NCI-H82 treated with DMSO at 0.1 percent for 48 hours (cell line): ENCODE measurements around the gene MUC6.
"Not testable (repeated sequence)": the region's sequence is repeated elsewhere in the genome, so short reads cannot be mapped to it uniquely, and the experiment has no call there.

Experiments used
- DNase-seq: peaks from one replicate; lab custom pipeline; 2025; ENCODE audit not compliant: unreplicated experiment; lab: John Stamatoyannopoulos, UW

MUC6 gene

DNA sequence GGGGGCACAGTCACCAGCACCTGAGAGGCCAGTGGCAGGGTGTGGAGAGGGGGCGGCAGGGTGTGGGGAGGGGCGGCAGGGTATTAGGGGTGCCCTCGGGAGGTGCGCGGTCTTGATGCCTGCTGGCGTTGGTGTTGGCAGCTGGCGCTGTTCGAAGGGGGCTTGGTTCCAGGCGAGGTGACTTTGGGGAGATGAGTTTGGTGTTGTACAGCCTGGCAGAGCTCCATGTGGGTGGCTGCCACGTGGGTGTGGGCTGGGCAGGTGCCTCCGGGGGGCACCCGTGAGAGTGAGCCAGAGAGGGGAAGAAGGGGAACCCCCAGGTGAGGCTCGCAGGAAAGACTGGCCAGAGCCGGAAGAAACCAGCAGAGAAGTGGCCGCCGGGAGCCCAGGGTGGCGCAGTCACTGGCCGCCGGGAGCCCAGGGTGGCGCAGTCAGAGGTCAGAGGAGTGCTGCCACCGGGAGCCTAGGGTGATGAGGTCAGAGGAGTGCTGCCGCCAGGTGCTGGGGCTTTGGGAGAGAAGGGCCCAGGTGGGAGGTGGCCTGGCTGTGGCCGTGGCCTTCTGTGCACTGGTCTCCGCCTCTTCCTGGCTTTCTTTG, 44.7 kb downstream of the MUC6 start:
- DNase-seq = no peak

DNA sequence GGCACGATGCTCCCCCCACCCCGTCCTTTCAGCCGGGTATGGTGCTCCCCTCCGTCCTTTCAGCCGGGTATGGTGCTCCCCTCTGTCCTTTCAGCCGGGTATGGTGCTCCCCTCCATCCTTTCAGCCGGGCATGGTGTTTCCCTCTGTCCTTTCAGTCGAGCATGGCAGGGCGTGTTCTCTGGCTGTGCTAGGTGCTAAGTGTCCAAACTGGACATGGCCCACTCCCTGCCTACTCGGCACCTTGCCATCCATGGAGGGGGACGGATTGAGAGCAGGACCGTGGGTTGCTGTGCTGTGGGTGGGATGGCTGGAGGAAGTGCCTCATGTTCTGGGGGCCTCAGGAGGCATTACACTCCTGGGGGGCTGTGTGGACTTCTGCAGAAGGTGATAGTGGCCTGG, 45.5 kb downstream of the MUC6 start:
- no peak for DNase-seq

DNA sequence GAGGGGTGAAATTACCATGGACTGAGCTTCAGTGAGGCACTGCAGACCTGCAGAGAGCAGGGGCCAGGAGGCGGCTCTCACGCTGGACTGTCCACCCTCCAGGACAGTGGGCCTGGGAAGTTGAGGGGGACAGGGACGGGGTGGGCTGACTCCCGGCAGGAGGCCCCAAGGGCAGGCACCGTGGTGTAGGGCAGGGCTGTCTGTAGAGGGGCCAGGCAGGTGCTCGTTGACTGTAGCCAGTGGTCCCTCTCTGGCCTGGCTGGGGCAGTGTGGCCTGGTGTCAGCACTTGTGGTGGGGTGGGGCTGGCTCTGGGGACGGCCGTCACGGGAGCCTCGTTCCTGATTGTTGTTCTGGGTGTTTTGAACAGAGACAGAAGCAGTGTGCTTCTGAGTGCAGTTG, 46.4 kb downstream of the MUC6 start:
- DNase-seq = no peak

DNA sequence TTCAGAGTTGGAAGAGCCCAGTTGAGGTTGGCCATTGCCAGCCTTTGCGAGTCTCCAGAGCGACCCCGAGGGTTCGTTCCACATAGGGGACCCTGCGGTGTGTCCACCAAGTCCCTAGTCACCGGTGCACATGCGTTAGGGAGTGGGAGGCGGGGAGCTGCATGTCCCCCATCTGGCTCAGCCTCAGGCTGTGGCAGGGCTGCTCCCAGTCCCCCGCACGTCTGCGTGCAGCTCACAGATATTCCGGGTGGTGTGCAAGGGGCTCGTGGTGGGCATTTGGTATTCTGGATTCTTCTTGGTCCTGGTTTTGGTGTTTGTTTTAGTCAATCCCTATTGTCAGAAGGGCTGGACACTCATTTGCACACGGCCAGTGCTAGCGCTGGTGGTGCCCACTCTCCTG, 48.8 kb downstream of the MUC6 start:
- no peak for DNase-seq

DNA sequence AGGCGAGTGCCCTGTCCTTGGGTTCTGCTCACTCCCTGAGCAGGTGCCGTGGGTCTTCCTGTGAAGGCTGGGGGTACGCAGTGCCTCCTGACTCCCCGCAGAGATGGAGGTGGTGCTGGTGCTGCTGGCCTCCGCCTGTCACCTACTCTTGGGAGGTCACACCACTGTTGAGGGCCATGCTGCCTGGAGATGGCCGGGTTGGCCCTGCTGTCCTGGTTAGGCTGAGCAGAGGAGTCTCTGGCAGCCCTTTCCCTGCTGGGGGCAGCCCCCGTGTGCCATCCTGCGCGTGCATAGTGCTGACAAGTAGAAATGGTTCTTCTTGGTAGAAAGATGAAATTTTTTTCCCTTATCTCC, 49.6 kb downstream of the MUC6 start:
- DNase-seq = no peak

DNA sequence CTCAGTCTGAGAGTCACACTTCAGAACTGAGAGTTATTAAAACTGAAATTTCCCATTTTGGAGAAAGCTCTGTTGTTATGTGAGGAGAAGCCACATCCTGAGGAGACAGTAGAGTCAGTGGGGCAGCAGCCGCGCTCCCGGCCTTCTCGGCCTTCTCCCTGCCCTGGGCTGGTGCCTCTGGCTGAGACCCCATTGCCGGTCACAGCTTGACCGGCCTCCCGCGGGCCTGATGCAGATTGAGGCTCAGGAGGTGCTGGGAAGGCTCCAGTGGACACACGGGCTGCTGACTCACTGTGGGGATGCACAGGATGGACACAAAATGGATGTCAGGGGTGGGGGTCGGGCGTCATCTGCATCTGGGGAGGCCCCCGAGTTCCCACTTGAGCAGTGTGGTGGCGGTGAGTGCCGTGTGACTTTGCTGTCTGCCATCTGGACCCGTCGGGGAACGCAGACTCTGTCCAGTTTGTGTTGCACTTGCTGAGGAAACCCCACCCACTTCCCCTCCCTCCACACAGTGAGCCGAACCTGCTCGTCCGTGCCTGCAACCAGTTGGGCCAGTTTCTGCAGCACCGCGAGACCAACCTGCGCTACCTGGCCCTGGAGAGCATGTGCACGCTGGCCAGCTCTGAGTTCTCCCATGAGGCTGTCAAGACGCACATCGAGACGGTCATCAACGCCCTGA, 50.1 kb downstream of the MUC6 start:
- DNase-seq = no peak

DNA sequence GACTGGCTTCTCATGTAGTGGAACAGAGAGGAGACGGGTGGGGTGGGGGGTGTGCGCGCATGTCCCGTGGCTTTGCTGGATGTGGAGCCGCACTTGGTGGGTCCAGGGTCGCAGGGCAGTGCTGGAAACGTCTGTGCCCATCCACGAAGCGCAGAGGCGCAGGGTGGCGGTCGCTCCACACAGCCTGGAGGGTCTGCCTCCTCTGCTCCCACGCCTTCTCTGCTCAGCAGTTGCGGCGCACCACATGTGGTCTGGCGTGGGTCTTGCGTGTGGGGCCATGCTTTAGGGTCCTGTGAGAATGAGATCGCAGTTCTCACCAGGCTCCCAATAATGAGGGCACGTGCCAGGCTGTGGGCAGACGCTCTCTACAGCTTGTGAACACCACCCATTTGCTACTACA, 50.7 kb downstream of the MUC6 start:
- DNase-seq = no peak

DNA sequence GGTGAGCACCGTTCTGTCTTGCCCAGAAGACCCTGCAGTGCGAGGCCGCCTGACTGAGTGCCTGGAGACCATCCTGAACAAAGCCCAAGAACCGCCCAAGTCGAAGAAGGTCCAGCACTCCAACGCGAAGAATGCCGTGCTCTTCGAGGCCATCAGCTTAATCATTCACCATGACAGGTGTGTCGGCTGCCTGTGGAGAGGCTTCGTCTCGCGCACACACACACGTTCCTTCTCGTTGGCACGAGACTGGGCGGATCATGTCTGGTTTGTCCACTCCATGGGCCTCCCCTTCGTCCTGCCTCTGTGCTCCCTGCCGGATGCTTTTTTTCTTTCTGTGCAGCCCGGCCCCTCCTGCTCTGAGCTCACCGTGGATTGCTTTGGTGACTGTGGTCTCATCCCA, 51.1 kb downstream of the MUC6 start:
- no peak for DNase-seq

DNA sequence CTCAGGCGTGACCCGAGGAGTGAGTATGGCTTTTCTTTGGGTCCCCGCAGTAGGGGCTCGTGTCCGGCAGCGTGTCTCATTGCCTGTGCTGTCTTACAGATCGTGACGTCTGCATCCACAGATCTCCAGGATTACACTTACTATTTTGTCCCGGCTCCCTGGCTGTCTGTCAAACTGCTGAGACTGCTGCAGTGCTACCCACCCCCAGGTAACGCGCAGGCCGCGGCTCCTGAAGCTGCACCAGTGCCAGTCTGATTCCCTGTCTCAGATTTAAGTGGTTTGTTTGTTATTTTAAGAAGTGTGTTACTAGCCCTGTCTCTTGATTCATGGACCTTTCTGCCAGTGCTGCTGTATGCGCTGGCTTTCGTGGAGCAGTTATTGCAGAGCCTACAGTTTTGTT, 52.0 kb downstream of the MUC6 start:
- DNase-seq = no peak

DNA sequence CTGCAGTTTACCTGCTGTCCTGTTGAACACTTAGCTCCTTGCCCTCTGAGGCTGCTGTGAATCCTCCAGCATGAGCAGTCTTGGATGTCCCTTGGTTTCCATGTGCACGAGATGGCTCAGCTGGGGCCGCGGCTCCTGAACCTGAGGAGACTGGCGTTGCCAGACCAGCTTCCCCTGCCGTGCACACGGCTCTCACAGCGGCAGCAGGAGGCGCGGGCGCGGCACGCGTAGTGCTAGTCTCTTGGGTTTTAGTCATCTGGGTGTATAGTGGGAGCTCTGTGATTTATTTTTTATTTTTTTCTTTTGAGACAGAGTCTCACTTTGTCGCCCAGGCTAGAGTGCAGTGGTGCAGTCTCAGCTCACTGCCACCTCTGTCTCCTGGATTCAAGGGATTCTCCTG, 54.8 kb downstream of the MUC6 start:
- DNase-seq = no peak

DNA sequence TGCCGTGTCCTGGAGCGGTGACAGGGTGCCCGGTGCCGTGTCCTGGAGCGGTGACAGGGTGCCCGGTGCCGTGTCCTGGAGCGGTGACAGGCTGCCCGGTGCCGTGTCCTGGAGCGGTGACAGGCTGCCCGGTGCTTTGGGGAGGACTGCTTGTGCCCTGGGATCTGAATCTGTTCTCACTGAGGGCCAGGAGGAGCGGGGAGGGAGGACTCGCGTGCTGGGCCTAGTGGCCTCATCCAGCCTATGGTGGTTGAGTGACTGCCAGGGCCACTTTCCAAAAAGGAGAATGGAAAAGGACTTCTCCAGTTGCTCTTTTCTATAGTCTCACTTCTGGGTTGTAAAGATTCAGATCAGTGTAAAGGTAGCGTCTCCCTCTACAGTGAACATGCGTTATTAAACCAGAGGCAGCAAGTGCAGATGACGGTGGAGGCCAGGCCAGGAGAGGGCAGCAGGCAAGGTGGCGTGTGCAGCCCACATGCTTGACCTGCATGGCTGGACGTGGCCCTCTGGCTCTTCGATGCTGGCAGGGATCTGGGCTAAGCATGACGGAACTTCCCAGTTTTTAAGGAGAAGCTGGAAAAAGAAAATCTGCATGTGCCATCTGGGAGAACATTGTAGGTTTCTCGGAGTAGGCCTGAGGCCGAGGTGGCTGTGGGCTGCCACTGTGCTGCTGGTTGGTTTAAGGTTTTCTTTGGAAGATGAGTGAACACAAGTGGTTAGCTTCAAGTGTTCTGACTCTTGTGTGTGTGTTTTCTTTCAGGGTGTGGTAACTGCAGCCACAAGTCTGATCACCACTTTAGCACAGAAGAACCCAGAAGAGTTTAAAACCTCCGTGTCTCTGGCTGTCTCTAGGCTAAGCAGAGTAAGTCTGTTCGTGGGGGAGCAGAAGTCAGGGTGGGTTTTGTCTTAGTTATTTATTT, 55.8 kb downstream of the MUC6 start:
- no peak for DNase-seq

DNA sequence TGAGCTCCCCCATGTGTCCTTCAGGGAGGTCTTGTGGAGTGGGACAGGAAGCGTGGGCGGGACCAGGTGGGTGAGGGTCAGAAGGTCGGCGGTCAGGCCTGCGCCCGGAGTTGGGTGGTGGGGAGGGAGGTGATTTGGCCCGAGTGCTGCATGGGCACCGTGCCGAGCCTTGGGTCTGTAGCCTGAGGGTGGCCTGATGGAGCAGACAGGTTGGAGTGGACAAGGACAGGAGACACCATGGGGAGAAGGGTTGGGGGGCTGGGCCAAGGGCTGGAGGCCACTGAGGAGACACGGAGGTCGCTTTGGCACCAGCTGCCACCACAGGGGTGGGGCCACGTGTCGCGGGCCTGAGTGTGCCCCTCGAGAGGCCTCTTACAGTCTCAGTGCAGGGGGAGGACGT, 57.7 kb downstream of the MUC6 start:
- DNase-seq = no peak

DNA sequence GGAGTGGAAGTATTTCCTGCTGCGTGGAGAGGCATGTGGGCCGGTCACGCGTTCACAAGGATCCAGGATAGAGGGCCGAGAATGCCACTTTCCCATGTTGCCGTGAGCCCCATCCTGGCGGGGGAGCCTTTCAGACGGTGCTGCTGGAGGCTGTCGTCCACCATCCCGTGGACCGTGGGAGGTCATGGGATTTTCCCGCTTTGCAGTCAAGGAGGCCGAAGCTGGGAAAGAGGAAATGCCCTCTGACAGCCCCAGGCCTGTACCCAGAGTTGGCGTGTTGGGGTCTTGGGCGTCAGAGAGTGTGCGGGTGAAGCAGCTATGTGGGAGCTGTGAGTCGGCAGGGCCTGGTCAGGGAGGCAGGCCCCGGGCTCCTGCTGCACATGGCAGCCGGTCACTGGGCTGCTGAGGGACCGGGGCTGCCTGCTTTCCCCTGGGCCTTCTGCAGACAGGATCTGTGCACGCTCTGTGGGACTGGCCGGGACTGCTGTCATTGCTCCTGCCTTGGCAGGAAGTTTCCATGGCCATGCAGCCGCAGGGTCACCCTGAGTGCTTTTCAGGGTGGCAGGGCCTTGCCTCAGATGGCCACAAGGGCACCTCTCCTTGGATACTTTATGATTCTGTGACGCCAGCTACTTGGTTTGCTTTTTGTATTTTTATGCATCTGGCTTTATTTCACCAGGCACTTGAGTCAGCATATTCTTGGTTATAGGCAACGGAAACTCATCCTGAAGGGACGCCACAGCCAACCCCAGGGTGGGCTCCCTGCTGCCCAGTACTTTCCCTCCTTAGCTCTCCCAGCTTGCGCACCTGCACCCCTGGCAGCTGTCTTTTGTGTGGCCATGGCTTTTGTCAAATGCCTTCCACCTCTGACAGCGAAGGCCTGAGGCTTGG, 58.4 kb downstream of the MUC6 start:
- DNase-seq = no peak

DNA sequence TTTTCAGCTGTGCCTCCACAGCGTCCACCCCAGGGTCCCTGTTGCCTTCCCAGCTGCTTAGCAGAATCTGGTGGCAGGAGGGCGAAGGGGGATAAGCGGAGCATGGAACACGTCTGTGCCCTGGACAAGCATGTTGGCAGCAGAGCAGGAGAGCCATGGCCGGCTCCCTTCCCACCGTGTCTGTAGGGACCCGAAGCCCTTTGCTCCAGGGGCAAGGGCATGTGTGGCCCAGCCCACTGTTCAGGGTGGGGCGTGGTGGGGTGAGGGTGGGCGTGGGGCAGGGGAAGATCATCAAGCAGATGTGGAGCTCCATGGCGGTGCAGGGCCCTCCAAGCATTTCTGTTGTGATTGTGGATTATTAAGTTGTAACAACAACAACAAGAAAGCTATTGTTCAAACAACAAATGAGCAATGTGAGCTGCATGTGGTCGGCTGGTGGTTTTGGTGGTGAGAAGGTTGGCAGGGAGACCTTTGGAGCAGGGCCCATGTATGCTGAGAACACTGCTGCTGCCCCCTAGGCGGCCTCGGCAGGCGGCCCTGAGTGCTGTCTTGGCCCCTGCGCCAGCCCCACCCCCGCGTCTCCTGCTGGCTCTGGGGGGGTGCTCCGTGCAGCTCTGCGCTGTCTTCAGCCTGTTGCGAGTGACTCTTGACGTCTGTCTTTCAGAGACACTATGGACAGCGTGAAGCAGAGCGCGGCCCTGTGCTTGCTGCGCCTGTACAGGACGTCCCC, 59.9 kb downstream of the MUC6 start:
- no peak for DNase-seq

DNA sequence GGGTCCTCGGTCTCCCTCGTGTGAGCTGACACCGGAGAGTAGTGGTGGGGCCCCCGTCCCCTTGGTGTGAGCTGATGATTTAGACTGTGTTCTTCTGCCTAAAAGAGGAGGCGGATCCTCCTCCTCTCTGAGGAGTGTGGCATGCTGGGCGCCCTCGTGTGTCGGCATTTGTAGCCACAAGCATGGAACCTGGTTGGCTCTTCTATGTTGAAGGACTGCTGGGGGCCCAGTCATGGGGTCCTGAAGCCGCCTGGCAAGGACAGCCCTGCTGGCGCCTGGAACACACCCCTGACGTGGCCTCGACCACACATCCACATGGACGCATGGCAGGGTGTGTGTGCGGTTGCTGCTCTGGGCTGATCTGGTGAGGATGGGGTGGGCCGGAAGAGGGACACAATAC, 60.7 kb downstream of the MUC6 start:
- DNase-seq = no peak

DNA sequence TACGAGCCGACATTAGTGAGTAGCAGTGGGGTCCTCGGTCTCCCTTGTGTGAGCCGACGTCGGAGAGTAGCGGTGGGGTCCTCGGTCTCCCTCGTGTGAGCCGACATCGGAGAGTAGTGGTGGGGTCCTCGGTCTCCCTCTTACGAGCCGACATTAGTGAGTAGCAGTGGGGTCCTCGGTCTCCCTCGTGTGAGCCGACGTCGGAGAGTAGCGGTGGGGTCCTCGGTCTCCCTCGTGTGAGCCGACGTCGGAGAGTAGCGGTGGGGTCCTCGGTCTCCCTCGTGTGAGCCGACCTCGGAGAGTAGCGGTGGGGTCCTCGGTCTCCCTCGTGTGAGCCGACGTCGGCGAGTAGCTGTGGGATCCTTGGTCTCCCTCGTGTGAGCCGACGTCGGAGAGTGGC, 61.1 kb downstream of the MUC6 start:
- not testable (repeated sequence) for DNase-seq

DNA sequence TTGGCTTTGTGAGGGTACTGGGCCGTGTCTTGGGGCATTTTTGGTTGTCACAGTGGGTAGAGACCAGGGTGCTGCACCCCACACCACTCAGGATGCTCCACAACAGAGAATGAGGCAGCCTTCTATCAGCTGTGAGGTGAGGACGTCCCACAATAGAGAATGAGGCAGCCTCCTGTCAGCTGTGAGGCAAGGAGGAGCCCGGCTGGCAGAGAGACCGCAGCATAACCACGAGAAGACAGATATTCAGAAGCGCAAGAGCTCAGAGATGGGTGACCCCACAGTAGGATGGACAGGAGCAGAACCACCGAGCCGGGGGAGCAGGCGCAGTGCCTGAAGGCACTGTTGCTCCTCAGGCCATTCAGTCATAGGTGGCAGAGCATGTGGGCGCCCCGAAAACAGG, 63.3 kb downstream of the MUC6 start:
- no peak for DNase-seq

DNA sequence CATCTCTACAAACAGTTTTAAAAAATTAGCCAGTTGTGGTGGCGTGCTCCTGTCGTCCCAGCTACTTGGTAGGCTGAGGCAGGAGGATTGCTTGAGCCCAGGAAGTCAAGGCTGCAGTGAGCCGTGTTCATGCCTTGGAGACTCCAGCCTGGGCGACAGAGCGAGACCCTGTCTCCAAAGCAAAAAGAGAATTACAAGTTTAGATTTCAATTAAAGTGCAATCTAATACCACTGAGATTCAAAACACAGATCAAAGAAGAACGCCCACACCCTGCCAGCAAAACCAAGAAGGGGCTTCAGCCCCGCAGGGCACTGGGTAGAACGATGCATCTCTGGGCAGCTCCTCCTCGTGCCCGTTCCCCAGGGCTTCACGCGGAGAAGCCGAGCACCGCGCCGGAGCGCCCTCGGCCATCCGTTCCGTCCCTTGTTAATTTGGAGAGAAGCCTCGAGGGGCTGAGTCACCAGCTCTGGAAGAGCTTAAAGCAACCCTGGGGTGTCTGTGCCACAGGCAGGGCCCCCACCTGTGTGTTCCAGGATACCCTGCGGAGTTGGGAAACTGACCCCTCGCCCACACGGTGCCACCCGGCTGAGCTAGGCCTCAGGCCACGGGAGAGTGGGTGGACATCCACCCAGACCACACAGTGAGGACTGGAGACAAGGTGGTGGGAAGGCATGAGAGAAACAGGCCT, 63.9 kb downstream of the MUC6 start:
- DNase-seq = no peak

DNA sequence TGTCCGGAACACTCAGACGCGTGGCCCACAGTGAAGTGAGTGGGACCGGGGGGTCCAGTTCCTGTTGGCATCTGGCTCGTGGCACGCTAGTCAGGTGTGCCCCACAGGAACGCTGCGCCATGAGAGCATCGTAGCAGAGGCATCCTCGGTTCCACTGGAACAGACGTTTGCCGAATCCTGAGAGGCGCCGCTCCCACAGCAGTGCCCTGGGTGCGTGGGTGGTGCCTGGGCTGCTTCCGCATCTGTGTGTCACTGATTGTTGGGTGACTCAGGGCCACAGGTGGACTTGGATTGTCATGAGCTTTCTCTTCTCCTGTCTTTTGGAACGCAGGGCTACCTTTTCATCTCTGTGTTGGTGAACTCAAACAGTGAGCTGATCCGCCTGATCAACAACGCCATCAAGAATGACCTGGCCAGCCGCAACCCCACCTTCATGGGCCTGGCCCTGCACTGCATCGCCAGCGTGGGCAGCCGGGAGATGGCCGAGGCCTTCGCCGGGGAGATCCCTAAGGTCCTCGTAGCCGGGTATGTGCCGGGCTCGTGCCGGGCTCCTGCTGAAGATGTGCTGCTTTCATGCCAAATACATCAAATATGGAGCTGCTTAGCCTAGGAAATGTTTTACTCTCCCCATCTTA, 64.7 kb downstream of the MUC6 start:
- no peak for DNase-seq
